EH (cell line): Measurements from ENCODE around the gene GLI3.

Source experiments
- DNase-seq: peaks from one replicate; pipeline ENCODE4 v3.0.0-alpha.2; 2015; ENCODE audit warnings: low read depth

GLI3 gene

DNA sequence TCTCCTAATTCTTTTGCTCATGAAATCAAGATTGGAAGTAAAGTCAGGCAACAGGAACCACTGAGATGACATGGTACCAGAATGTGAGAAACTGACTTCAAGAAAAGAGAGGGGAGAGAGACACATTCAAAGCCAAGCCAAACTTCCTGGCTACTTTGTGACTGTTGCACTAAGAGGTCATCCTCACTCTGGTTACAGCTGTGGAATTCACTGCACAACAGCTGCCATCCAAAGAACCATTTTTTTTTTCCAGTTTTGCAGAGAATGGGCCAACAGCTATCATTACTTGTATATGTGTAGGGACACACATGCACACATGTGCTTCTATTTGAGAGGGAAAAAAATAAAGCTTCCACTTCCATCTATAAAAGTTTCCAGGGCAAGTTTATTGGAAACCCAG is 203.5 kb downstream of the GLI3 start:
- DNase-seq = no peak

DNA sequence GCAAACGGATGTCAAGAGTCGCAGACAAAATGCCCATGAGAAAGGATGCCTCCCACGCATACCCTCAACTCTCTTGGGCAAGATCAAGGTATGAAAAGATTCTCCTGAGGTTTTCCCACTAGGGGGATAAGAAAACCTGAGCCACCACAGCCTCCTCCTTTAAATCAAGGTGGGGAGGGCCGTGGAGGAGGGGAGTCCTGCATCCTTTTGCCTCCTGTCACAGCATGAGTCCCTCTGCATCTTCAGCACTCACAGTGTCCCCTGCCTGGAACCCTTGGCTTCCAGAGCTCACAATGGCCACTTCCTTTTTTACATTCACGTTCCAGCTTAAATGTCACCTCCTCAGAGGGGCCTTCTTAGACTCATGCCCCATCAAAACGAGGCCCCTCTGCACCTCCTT is 207.6 kb downstream of the GLI3 start:
- no peak for DNase-seq

DNA sequence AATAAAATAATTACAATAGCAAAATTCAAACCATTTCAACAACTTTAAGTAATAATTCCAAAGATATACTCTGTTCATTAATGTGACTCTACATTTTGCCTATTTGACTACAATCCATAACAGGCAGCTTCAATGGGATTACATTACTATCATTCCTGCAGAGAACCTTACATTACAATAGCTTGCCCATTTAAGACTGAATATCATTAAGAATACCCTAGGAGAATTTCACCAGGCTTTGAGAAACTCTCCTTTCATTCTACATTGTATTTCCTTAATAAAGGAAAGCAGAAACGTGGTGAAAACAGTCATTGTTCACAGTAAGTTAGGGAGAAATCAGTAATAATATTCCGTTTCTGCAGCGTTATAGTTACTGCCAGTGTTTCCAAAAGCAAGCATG is 209.5 kb downstream of the GLI3 start:
- DNase-seq = no peak

DNA sequence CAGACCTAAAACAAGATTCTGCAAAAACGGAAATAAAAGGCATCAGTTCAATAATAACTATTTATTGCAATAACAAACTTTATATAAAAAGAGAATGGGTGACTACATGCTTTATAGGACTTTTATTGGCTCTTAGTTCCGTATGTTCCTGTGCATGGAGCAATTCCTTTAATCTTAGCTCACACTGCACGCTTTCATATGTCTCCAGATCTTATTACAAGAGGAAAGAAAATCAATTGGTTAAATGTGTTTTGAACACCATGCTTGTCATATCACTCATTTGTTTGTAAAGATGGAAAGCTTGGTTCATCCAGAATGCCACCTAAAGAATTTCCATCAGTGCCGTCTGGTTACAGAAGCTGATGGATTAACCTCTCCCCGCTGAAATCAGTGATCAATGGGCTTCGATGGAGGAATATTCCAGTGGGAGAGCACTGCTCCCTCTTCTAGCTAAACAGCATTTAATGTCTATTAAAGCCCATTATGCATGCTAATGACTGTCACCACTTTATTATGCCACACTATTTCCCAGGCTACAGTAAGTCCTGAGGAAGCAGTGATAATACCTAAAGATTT is 210.3 kb downstream of the GLI3 start:
- no peak for DNase-seq

DNA sequence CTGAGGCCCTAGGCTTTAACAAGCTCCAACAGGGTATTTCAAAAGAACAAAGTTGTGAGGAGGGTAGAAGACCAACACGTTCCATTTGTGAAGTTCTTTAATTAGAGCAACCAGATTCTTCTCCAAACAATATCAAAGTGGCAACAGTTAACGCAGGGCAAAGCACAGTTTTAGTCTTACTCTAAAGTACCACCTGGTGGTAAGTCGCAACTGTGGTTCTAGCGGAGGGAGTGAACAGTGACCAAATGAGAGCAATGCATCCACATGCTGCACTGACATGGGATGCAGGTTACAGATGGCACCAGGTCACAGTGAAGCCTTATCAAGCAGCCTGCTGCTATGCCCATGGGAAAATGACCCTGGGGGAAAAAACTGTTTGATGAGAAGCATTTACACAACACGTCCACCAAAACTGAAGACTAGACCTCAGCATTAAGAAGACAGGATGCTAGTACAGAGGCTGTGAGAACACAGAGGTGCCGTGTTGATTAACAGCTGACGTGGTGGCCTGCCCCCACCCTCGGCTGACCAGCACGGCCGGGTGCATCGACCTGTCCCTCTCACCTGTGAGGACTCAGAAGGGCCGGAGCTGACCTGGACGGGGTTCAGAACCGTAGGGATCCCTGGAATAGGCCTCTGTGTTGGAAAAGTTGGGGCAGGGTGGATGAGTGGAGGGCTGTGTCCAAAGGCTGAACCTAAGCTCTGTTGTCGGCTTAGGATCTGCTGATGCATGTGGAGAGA is 211.2 kb downstream of the GLI3 start:
- no peak for DNase-seq

DNA sequence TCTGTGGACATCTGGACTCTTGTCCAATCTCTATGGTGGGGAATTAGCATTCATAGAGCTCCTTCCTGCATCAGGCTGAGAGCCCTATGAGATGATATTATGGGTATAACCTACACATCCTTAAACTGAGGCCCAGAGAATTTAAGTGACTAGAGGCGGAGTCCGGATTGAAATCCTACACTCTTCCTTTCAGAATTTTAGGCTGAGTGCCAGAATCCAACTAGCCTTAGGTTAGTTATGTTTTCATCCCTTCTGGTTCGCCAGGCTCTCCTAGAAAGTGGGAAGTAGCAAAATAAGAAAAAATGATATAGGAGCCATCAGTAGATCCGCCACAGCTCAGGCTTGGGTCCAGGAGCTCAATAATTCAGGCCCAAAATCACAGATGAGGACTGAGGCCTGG is 212.5 kb downstream of the GLI3 start:
- peak; percentile 2 for DNase-seq

DNA sequence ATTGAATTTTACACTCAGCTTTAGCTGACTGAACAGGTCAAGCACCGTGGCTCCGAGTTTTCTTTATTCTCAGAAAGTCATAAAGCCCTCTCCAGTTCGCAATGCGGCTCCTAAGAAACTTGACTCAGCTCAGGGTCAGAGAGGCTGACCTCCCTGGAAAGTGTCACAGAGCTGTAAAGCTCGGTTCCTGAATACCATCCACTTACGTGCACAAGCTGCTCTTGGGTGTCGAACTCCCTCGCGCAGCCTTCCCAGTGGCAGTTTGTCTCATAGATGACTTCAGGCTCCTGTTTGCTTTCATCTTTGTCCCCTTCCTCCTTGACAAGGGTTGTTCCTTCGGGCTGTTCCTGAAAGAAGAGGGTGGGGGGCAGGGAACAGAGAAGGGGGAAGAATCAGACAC is 213.7 kb downstream of the GLI3 start:
- DNase-seq = no peak

DNA sequence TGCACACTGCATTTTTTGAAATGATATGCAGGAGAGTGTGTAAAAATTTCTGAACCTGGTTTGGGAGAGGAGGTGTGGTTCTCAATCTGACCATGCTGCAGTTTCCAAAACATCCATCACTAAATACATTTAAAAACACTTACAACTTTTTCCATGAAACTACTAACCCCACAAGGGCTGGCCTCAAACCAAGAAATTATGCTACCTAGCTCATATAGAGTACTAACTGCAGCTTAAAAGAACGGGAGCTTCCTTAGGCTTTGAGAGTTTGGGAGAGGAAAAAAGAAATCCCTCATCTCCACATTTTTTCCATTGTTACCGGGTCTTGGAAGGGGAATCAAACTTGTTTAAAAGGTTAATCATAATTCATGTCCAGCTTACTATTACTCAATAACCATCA is 214.2 kb downstream of the GLI3 start:
- no peak for DNase-seq

DNA sequence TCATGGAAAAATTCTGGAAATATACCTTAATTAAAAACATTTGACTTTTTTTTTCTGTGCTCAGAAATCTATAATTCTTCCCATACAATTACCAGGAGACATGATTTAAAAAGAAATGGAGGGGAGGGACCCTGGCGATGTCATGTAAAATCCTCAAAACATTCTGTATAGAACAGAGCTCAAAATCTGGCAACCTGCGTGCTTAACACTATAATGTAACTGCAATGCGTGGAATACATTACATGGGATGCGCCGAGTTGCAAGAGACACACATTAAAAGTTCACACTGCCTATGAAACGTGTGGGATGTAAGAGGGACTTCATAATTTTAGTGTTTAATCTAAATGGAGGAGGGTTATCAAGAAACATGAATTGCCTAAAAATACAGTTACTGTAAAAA is 215.0 kb downstream of the GLI3 start:
- DNase-seq = no peak

DNA sequence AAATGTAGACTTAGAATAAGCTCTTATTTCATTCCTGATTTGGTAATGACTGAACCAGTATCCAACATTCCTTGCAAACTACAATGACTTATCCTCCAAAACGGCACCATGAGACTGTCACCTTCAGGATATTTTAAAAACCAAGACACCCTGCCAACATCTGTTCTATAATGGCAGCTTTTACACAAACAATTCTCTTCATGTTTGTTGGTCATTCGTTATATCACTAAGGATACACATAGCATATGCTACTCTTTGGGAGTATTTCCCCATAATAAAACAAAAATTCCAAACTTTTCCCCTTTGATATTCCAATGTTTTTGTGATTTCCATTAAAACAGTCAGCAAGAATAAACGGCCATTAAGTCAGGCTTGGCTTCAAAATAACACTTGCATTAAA is 215.4 kb downstream of the GLI3 start:
- no peak for DNase-seq

DNA sequence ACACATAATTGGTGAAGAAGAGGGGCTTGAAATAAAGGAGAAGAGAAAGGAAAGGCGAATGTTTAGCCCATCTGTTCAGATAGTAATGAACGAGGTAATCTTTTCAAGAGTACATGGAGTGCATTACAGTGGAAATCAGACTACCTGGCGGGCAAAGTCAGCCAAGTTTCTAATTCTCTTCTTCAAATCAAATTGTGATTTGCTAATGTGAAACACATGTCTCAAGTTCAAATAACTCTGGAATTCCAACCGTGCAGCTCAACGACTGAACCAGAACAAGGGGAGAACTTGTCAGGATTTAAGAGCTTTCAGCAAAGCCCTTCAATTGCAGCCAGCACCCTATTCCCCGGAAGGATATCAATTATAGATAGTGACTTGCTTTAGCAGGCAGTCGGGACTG is 216.9 kb downstream of the GLI3 start:
- DNase-seq = no peak

DNA sequence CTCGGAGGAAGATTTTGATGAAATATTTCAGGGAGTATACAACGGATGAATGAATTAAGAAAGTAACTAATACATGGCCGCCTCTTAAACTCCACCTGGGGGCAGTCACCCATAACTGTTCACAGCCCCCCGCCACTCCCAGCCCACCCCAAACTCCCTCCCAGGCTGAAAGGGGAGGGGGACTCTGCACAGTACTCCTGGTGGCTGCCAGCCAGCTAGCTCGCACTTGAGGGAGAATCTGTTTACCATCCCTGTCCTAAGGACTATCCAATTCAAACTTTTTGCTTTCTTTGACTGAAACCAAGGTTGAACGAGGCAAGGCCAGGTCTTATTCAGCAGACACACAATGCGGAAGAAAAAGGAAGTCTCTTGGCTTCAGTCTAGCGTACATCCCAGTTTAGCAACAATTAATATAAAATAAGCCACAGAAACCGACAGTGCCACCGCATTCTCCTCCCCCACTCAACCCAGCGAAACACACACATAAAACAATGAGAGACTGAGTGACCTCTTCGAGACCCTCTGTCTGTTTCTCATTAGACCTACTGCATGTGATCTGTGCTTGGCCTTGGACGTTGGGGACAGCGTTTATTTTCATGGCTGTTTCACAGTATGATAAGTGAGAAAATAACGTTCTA is 219.5 kb downstream of the GLI3 start:
- no peak for DNase-seq

DNA sequence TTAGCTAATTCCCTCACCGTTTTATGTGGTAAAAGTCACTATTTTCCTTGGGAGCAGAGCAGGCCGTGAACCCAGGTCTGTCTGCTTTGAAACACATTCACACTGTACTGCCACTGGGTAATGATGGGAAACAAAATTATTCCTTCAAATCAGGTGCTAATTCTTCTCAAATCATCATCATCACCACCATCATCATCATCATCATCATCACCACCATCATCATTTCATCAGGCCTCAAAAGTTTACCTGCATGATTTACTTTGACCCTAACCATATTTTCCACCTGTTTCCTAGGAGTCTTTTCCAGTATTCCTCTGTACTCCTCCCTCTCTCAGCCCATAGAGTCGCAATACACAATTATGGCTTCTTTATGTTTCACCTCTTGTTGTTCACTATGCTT is 220.5 kb downstream of the GLI3 start:
- no peak for DNase-seq

DNA sequence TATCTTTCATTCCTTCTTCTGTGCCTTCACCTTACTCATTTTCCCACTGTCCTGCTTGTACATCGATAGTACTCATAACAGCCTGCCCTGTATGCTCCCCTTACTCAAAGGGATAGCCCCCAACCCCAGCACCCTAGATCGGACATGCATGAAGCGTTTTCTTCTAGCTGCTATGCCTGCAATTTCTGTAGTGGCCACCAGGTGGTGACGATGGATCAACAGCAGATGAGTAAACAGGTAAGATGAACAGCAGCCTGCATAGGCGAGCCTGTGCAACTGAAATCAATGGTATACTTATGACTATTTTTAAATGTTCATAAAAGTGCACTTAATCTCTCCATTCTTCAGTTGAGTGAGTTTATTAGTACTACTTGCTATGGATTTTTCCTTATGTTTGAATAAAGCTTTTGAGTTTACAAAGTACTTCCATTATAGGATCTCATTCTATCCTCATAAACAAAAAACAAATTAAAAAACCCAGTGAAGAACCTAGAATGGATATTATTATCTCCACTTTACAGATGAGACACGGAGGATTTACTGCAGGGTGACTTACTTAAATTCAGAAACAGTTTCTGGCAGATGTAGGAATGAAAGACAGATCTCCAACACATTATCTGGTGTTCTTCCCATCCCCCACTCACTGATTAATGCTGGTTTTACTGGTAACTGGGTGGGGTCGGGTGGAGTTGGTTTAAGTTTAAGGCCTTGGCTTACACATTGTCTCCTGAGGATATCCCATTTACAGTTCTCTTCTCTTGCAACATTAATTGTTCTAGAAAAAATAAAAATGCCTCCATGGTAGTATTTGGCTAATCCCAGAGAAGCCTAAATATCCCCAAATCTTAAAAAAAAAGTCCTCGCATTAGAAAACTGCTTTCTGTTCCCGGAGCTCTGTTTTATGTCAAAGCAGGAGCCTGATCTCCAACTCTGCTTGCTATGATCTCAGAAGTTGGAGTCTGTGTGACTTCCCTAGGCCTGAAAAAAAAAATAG is 222.1 kb downstream of the GLI3 start:
- peak; percentile 36 for DNase-seq

DNA sequence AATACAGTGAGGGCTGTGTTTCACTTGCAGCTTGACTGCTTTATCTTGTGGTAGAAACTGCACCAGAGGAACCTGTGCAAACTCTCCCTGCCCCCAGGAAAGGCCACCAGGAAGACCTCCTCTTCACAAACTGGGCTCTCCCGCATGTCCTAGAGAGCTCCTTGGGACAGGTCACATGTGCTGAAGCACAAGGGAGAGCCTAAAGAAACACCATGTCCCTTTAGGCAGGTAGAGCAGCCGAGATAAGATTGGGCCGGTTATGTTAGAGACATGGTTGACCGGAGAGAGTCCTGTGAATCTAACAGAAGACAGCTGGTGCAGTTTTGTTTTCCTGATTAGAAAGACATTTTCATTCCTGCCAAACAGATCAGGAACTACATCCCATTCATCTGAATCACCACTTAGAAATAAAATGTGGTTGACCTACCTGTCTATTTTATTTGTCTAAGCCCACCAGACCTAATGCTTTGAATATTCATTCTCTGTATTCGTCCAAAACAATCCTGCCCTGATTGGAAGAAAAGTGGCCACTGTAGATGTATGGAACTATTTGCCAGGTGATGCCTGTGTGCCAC is 224.1 kb downstream of the GLI3 start:
- DNase-seq = no peak

DNA sequence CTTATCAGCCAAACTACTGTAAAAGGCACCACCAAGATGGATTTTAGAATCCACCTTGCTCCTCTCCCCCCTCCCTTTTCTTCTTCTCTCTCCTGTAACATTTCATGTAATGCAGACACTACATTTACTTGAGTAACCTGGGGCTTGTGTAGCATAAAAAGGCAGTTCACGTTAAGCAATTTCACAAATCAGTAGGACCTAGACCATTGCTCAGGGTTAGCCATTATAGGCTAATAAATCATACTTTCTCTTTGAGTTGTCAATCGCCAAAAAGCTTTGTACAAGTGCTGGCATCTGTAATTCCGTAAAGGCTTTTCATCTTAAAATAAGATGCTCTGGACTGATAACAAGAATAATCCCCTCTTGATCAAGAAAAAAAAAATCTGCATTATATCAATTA is 224.7 kb downstream of the GLI3 start:
- DNase-seq = no peak

DNA sequence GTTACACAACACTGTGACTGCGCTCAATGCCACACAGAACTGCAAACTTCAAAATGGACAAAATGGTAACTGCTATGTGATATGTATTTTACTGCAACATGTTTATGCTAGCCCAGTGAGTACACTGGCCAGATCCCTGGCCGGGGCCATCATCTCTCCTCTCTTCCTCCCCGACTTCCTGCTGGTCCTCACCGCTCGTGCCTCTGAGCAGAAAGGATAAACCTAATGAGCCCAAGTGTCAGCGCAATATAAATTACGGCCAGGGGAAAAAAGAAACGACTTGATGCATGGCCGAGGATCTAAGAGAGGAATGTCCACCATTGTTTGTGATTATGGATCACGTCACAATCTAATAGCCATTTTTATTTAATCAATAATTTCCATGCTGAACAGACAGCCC is 225.2 kb downstream of the GLI3 start:
- no peak for DNase-seq

DNA sequence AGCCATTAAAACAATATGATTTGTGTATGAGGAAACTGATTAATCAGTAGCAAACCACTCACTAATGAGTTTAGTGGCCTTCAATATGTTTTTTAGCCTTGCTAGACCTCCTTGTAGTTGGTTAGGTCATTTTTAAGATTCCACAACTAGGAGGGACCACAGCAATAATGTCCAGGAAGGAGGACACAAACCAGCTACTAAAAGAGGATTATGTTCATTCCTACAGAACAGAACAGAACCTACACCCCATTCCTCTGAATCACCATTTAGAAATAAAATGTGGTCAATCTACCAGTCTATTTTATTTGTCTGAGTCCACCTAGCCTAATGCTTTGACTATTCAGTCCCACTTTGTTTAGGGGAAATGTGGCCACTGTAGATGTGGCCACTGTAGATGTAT is 226.3 kb downstream of the GLI3 start:
- peak; percentile 51 for DNase-seq

DNA sequence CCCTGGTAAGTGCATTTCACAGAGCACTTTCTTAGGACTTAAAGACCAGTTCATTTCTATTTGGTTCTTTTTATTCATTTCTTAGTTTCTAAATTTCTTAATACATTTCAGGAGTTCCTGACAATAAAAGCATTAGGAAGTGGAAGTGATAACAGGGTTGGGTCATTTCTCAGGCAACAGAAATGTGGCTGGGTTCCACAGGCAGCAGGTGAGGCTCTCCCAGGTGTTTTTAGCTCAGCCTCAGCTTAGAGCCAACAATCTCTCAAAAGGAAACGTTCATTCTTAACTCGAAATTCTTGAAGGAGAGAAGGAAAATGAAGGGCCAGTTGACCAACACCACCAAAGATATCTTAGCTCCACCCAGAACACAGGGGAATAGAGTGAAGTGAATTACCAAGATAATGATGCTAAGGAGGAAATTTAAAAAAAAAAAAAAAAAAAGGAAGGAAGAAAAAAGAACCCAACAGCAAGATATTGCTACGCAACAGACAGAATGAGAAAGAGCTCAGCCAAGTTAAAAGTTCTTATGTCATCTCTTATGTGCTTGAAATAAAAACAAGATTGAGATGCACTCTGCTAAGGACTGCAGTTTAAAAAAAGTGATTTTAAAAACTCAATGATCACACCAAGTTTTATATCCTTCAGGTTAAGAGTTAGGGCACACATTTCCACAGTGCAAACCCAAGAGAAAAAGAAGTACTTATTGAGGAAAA is 230.1 kb downstream of the GLI3 start:
- no peak for DNase-seq

DNA sequence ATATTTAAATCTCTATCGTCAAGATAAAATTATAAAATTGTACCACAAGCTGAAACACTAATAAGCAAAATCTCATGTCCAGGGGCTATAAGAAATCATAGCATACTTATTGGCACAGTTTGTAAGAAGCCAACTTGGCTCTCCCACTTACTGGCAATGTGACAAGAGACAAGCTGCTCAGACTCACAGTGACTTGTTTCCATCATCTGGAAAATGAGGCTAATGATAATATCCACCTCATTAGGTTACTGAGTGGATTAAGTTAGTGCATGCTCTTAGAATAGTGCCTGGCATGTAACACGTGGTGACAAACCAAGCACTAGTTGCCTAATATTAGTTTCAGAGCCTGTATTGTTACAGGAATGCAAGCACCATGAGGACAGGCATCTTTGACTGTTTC is 234.4 kb downstream of the GLI3 start:
- DNase-seq = no peak

DNA sequence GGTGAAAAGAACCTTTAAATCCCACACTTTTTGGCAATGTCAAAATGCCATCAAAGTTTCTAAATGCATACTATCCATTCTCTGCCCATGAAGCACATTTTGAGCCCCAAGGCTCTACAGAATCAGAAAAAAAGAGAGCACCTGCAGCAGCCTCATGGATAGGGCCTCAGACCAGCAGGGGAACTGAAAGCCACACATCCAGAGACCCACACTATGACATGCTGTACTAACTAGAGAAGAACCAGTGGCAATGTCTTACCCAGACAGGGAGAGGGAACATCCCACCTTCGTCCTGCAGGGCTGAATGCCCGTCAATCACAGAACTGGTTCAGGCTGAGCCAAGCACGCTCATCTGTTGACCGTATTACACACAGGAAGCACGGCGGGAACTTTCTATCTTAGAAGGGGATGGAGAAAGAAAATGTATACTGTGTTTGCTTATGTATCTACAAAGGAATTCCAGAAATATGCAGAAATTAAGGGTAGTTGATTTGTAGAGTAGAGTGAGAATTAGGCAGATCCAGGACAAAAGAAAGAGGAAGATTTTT is 237.2 kb downstream of the GLI3 start:
- DNase-seq = peak; percentile 21
